ENCODE measurements around the gene ZNRF4.

GRCh38 chr19:5456841-5457200 is 1.6 kb downstream of the ZNRF4 start:
- TF ChIP-seq CEBPB (IDR thresholded peaks at IDR 0.05; ENCODE audit: low read depth, low read length): no peak
- TF ChIP-seq CHD1 (IDR thresholded peaks at IDR 0.05; ENCODE audit: low read depth, low read length): no peak
- no peak for TF ChIP-seq GTF2F1 (IDR thresholded peaks at IDR 0.05; ENCODE audit: borderline replicate concordance, low read depth, low read length)
- TF ChIP-seq, protein P1, sequence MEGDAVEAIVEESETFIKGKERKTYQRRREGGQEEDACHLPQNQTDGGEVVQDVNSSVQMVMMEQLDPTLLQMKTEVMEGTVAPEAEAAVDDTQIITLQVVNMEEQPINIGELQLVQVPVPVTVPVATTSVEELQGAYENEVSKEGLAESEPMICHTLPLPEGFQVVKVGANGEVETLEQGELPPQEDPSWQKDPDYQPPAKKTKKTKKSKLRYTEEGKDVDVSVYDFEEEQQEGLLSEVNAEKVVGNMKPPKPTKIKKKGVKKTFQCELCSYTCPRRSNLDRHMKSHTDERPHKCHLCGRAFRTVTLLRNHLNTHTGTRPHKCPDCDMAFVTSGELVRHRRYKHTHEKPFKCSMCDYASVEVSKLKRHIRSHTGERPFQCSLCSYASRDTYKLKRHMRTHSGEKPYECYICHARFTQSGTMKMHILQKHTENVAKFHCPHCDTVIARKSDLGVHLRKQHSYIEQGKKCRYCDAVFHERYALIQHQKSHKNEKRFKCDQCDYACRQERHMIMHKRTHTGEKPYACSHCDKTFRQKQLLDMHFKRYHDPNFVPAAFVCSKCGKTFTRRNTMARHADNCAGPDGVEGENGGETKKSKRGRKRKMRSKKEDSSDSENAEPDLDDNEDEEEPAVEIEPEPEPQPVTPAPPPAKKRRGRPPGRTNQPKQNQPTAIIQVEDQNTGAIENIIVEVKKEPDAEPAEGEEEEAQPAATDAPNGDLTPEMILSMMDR (IDR thresholded peaks at IDR 0.05; ENCODE audit: control extremely low read depth in 1 of 3, insufficient read depth in 1 of 3, low read depth in 1 of 3, low read length in 3 of 3): no peak
- TF ChIP-seq JUND (IDR thresholded peaks at IDR 0.05; ENCODE audit: low read length): no peak
- TF ChIP-seq POLR2A (IDR thresholded peaks at IDR 0.05; ENCODE audit: control extremely low read depth in 1 of 2, low read depth in 2 of 2, low read length in 2 of 2): no peak
- no peak for TF ChIP-seq BACH1 (IDR thresholded peaks at IDR 0.05; ENCODE audit: low read length)
- TF ChIP-seq ATF2 (IDR thresholded peaks at IDR 0.05; ENCODE audit: low read length): no peak
